GM21381 (cell line): ENCODE results near the gene CXCL17.
"Not testable (repeated sequence)": the region's sequence is repeated elsewhere in the genome, so short reads cannot be mapped to it uniquely, and the experiment has no call there.

ENCODE experiments used
- ATAC-seq: cut with Tn5 transposase; IDR thresholded peaks from one replicate; pipeline ENCODE4 v1.9.1; 2021; ENCODE audit warnings: mild to moderate bottlenecking, moderate library complexity; ENCODE audit not compliant: unreplicated experiment

Gene CXCL17, protein sequence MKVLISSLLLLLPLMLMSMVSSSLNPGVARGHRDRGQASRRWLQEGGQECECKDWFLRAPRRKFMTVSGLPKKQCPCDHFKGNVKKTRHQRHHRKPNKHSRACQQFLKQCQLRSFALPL

DNA sequence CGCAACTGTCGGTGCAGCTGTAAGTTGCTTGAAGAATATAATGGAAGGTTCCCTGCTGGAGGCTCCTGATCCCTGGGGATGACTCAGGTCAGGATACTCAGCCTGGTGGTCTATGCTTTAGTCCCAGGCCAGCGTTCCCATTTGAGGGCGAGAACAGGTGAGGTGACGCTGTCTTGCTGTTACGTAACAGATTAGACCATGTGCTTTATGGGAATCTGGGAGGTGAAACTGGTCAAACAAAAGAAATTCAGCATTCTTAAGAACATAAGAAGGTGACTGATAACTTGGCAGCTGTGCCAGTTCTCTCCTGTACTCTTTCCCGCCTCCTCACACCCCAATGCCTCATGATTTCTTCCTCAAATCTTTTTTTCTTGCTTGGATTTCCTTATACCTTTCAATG is at the start of gene CXCL17:
Gene CXCL17, minus strand, starts transcription at position 114 of the 400 bp plus-strand sequence. CDS start 114 bp downstream, outside the sequence.
- ATAC-seq: no peak

DNA sequence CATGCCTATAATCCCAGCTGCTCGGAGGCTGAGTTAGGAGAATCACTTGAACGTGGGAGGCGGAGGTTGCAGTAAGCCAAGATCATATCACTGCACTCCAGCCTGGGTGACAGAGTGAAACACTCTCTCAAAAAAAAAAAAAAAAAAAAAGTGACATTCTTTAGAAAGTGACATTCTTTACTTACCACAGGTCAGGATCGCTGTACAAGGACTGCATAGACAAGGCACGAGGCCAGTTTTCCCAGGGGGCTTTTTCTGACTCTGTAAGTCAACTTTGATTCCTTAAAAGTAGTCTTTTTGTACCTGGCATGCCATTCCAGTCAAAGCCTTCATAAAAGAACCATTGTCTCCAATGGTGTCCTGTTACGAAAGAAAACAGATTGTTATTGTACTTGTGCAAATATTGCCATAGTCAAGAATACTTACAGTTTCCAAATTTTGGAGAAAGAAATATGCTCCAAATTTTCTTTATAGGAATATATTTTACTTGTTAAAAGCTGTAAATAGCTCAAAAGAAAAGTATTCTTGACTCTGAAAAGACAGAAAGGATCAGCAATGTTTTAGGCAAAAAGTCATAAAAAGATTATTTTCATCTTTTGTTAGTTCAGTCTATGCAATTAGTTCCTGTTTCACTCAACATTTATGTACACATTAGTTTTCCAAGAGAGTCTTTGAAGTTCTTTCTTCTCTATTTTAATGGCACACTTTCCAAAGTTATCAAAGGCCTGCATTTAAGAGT is 46.2 kb upstream of the CXCL17 start:
- no peak for ATAC-seq

DNA sequence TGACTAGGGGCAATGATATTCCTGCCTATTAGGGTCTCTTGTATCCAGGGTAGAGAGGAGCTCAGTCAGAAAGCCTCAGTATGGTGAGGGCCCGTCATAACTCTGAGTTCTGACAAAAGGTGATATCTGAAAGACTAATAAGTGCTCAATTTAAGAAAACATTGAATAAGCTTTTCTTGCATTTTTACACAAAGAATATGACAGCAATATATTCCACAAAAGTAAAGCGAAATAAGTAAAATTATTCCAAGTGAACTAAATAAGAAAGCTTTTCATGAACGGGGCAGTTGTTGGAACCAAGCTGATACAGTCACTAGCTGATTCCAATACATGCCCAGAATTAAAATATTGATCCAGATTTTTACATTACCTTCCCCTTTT is 45.0 kb upstream of the CXCL17 start:
- no peak for ATAC-seq

DNA sequence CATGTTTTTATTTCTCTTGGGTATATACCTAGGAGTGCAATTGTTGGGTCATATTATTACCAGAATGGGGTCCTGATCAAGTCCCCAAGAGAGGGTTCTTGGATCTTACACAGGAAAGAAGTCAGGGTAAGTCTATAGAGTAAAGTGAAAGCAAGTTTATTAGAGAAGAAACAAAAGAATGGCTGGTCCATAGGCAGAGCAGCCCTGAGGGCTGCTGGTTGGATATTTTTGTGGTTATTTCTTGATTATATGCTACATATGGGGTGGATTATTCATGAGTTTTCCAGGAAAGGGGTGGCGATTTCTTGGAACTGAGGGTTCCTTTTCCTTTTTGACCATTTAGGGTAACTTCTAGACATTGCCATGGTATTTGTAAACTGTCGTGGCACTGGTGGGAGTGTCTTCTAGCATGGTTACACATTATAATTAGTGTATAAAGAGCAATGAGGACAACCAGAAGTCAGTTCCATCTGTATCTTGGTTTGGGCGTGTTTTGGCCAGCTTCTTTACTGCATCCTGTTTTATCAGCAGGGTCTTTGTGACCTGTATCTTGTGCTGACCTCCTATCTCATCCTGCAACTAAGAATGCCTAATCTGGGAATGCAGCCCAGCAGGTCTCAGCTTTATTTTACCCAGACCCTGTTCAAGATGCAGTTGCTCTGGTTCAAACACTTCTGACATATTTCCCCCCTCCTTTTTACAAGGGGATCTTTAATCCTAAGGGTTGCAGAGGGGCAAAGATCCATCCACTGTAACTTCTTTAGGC is 44.5 kb upstream of the CXCL17 start:
- no peak for ATAC-seq

DNA sequence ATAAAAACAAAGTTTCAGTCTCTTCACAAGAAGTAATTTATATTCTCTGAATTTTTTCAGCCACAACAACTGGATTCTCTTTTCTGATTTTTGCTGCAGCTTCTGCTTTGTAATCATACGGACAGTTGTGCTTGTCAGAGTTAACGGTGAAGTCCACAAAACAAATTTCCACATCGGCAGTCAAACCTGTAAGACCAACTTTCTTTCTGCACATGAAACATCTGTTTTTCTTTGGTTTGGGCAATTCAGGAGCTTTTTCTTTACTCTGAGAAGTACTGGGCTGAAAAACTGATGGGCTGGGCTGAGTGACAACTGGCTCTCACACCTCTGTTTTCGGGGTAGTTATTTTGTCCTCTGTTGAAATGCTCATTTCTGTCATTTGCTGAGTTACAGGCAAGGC is 42.3 kb upstream of the CXCL17 start:
- not testable (repeated sequence) for ATAC-seq

DNA sequence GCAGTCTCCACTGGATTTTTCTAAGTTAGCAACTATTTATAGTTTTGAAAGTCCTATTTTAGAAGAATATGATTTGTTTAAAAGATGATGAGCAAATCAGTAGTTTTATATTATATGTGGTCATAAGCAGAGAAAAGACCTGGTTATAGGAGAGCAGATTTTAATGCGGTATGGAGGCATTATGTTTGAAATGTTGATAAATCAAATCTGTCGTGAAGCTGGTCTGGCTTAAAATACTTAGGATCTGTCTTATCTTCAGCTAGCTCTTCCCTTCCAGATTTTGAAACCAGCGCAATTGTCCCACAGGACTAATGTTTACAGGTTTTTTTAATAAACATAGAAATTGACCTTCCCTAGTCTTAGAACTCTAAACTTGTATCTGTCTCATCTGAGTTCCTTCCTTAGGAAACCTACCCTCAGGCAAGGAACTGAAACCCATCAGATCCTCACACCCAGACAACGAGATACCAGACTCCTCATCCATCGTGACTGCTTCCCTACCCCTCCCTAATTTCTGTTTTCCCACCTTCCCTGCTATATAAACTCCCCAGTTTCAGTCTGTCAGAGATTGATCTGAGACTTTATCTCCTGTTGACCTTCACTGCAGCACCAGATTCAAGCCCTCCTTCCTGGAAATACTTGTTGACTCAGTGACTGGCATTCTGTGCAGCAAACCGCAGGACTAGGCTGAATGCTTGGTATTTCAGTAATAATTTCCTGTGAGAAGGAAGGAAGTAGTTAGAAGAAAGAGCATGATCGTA is 37.8 kb upstream of the CXCL17 start:
- ATAC-seq: no peak

DNA sequence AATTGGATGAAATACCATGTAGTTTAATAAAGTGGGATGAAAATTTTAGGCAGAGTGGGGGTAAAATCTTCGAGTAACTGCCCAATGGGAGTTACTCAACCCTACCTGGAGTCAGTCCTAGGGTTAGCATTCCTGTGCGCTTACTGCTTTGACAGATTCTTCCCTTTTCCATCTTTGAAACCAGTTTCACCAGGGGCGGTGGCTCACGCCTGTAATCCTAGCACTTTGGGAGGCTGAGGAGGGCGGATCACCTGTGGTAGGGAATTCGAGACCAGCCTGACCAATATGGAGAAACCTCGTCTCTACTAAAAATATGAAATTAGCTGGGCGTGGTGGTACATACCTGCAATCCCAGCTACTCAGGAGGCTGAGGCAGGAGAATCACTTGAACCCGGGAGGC is 37.0 kb upstream of the CXCL17 start:
- ATAC-seq: no peak

DNA sequence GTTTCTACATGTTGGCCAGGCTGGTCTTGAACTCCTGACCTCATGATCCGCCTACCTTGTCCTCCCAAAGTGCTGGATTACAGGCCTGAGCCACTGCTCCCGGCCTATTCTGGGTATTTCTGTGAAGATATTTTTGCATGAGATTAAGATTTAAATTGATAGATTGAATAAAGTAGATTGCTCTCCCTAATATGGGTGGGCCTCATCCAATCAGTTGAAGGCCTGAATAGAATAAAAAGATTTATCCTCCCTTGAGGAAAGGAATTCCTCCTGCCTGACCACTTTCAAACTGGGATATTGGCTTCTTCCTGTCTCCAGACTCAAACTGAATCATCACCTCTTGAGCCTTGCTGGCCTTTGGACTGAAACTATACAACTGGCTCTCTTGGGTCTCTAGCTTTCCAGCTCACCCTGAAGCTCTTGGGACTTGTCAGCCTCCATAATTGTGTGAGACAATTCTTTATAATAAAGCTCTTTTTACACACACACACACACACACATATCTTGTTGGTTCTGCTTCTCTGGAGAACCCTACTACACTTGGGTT is 36.1 kb upstream of the CXCL17 start:
- no peak for ATAC-seq

DNA sequence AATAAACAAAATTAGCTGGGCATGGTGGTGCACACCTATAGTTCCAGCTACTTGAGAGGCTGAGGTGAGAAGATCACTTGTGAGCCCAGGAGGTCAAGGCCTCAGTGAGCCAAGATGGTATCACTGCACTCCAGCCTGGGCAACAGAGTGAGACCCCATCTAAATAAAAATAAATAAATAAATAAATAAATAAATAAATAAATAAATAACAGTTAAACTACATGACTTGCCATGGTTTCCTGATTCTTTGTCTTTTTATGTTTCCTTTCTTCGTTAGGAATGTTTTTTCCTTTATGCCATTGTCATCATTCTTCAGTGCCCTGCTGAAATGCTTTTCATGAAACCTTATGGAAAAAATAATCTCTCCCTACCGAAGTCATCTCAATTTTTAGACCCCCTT is 35.2 kb upstream of the CXCL17 start:
- ATAC-seq: no peak

DNA sequence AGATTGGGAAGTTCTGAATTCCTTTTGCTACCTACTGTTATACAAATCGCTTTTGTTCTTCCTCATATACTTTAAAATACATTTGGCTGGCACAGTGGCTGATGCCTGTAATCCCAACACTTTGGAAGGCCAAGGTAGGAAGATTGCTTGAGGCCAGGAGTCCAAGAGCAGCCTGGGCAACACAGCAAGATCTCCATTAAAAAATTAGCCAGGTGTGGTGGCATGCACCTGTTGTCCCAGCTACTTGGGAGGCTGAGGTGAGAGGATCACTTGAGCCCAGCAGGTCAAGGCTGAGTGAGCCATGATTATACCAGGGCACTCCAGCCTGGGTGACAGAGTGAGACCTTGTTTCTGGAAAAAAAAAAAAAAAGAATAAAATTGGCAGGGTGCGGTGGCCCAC is 34.4 kb upstream of the CXCL17 start:
- ATAC-seq: no peak

DNA sequence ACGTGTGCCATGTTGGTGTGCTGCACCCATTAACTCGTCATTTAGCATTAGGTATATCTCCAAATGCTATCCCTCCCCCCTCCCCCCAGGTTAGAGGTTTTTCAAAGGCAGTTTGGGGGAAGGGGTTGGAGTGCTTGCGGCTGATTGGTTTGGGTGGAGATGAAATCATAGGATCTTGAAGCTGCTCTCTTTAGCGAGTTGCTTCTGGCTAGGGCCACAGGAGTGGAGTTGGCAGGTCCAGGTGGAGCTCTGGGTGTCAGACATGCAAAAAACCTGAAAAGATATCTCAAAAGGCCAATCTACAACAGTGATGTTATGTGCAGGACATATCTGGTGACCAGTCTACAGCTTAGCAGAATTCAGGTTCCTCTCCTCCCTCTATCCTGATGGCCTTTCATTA is 32.6 kb upstream of the CXCL17 start:
- ATAC-seq: no peak

DNA sequence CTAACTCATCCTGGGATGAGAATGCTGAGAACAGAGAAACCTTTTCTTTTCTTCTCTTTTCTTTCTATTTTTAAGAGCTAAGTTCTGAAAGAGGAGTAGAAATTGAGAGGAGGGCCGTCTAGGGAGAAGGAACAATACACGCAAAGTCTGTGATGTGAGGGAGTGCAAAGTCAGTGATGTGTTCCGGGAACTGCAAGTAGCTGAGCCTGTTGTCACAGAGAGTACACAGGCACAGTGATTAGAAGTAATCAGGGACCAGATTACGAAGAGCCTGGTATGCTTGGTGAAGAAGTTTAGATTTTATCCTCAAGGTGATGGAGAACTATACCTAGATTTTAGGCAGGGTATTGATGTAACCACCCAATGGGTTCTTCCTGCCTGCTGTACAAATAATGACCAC is 32.0 kb upstream of the CXCL17 start:
- no peak for ATAC-seq

DNA sequence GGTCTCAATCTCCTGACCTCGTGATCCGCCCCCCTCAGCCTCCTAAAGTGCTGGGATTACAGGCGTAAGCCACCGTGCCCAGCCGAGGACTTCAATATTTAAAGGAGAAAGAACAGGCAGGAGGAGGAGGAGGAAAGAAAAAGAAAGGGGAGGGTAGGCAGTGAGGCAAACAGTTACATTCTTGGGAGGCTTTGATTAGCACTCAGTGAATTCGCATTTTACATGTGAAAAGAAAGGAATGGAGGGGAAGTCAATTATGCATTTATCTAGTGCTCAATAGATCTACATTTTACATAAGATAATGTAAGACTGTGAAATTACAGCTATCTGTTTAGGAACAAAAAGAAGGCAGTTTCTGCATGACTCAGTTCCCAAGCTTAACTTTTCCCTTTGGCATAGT is 30.9 kb upstream of the CXCL17 start:
- no peak for ATAC-seq

DNA sequence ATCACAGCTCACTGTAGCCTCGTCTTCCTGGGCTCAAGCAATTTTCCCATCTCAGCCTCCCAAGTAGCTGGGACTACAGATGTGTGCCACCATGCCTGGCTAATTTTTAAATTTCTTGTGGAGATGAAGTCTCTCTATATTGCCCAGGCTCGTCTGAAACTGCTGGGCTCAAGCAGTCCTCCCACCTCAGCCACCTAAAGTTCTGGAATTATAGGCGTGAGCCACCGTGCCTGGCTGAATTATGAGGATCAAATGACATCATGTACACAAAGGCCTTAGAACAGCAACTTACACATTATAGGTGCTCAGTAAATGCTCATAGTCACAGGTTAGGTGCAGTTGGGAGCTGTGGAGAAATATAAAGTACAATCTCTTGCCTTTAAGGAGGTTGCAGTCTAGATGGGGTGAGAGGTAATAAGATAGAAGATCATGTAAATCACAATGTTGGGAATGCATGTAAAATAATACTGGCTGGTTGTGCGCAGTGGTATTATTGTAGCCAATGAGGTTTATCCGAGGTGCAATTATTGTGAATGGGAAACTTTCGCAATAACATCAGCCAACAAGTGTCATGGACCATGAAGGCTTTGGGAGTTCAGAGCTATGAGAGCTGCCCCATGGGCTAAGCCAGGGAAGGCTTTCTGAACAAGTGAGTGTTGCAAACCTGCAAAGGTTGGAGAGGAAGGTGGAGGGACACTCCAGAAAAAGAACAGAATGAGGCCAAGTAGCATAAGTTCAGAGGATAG is 29.8 kb upstream of the CXCL17 start:
- no peak for ATAC-seq

DNA sequence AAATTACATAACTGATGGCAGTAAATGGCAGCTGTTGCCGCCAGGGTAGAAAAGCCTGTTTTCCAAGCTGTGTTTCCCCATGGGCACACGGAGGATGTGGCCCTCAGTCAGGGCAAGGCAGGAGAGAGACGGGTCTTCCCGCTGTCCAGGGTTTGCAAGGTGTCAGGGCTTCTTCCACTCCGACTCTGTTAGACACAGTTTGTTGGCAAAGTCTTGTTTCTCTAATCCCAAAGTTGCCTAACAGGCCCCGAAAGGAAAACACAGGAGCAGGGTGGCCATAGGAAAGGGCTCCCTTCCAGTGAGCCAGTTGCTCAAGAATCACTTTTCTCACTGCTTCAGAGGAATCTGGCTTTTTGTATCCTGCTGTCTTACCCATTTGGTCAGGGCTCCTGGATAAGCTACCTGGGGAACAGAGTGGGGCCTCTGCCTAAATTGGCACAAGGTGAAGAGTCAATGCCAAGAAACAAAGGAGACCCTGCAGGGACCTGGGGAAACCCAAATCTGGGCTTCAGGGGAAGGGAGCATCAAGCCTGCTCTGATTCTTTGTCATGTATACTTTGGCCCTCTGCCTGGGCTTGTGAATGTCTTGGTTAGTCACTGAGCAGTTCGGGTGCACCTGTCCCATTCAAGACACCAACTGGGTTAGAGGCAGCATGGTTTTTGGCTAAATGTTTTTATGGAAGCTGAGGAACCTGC is 29.0 kb upstream of the CXCL17 start:
- ATAC-seq: no peak

DNA sequence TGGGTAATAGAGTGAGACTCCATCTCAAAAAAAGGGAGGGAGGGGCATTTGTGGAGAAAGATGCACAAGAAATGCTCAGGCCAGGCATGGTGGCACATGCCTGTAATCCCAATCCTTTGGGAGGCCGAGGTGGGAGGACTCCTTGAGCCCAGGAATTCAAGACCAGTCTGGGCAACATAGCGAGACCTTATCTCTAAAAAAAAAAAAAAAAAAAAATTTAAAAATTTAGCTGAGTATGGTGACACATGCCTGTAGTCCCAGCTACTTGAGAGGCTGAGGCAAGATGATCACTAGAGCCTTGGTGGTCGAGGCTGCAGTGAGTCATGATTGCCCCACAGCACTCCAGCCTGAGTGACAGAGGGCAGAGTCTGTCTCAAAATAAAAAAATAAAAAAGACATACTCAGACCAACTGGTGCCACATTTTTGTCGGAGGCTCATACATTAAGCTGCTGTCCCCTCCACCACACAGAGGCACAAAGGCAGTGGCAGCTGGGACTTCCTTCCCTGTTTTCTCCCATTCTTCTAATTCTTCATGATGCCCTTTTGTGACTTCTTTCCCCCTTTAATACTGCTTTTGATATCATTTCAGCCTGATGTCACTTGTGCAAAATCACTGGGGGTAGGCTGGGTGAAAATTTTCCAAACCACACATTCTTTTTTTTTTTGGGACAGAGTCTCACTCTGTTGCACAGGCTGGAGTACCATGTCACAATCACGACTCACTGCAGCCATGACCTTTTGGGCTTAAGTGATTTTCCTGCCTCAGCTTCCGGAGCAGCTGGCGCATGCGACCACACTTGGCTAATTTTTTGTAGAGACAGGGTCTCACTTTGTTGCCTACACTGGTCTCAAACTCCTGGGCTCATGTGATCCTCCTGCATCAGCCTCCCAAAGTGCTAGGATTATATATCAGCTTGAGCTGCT is 26.8 kb upstream of the CXCL17 start:
- ATAC-seq: no peak

DNA sequence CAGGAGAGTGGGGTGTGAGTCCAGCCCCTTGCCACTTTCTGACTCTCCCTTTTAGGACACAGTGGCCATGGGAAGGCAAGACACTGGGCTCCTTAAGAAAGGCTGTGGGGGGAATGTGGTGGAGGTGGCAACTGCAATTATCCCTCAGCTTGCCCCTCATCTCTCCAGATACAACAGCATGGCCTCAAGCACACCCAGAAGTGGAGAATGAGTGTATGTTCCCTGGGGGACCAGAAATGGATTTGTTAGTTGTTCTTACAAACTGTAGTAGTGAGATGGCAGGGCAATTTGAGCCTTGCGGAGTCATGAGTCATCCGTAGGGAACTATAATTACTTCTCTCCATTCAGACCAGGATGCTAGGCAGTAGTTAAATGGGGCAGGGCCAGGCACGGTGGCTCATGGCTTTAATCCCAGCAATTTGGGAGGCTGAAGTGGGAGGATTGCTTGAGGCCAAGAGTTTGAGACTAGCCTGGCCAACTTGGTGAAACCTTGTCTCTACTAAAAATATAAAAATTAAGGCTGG is 25.6 kb upstream of the CXCL17 start:
- ATAC-seq: no peak

DNA sequence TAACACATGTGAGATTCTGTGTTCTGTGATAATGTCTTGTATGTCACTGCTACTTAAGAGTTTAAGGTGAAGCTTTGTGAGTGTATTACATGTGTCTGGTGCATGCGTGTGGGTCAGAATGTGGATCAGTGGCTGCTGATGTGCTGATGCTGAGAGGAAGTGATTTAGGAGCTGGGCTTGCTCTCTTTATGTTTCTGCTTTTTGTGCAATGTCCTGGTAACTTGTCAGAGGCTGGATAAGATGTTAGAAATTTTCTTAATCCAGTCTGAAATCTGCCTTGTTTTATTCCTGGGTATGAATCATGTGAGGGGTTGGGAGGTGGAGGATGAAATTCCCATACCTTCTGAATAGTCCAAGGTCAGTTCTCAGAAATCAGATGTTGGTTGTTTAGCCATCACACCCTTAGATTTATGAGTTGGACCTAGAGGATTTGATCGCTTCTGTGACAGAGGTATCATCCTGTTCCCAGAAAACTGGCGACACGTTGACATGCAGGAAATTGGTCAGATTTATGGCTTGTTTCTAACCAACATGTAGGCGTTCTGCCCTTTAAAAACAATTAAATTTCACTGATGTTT is 24.5 kb upstream of the CXCL17 start:
- no peak for ATAC-seq
